Gastrocnemius medialis (tissue), 4 donors: ENCODE measurements around the gene TBL1XR1. TPM values are rescaled to one million over a fixed set of nuclear protein-coding genes. Genes with fewer than 3 reads are reported as not detected.

Experiments used
- ATAC-seq, 2 donors: fragments of 150-250 bp; one replicate each; pipeline ENCODE4 v1.9.1; 2016
- DNase-seq, 2 donors: peaks; one replicate each; pipeline ENCODE4 v3.0.0-alpha.2; 2019
- H3K27ac ChIP-seq, 4 donors: fragments of 200-600 bp; sonication (generic); 1 replicate in 1 of 4; 2 replicates in 3 of 4; pipeline ENCODE4 v1.5.1; 2016 to 2018; ENCODE audit warnings: mild to moderate bottlenecking in 2 of 4, moderate library complexity in 1 of 4
- H3K27me3 ChIP-seq, 3 donors: fragments of 200-600 bp; sonication (generic) in 2 of 3; 1 replicate in 1 of 3; 2 replicates in 2 of 3; pipeline versions ENCODE4 v1.5.1 to v1.6.0; 2016 to 2019; ENCODE audit warnings: mild to moderate bottlenecking in 1 of 3, moderate library complexity in 1 of 3
- H3K36me3 ChIP-seq, 2 donors: fragments of 200-600 bp; sonication (generic) in 1 of 2; one replicate each; pipeline ENCODE4 v1.5.1; 2017 to 2018
- H3K4me1 ChIP-seq, 2 donors: fragments of 200-600 bp; sonication (generic) in 1 of 2; one replicate each; pipeline ENCODE4 v1.5.1; 2016 to 2017; ENCODE audit warnings: mild to moderate bottlenecking in 2 of 2
- H3K4me3 ChIP-seq, 4 donors: fragments of 200-600 bp; sonication (generic) in 3 of 4; 1 replicate in 1 of 4; 2 replicates in 3 of 4; pipeline ENCODE4 v1.5.1; 2016 to 2019; ENCODE audit warnings: mild to moderate bottlenecking in 2 of 4
- H3K9me3 ChIP-seq, 3 donors: fragments of 200-600 bp; sonication (generic) in 2 of 3; 1 replicate in 1 of 3; 2 replicates in 2 of 3; pipeline ENCODE4 v1.5.1; 2016 to 2019
- POLR2A ChIP-seq, 2 donors: fragments of 450-650 bp; IDR thresholded peaks; one replicate each; pipeline ENCODE4 v1.6.1; 2017; ENCODE audit warnings: antibody characterized with exemption in 2 of 2, mild to moderate bottlenecking in 2 of 2, moderate library complexity in 2 of 2
- in situ Hi-C, 4 donors: fragments of 200-750 bp; cut with MboI; loops; one replicate each; pipeline versions ENCODE4 v1.15.0 to v1.8.0; 2017; ENCODE audit warnings: low sequenced_read_pairs in 4 of 4
- intact Hi-C: fragments of 100-400 bp; cut with DNase I; formaldehyde crosslinking; loops from one replicate; pipeline ENCODE4 v1.15.1; 2023; ENCODE audit warnings: low total_unique reads
- total RNA-seq, 4 donors: library from RNA; depleted of rRNA; stranded (reverse); fragments of >200 nt; gene quantifications; one replicate each; pipeline versions ENCODE4 v1.1.0 to v1.2.3, GENCODE V29; 2016
- TF ChIP-seq, protein P1 (sequence below), 5 experiments: fragments of 450-650 bp in 3 of 5; fragments of 200-600 bp in 2 of 5; sonication (generic) in 2 of 5; IDR thresholded peaks in 4 of 5; conservative IDR thresholded peaks in 1 of 5; 1 replicate in 4 of 5; 2 replicates in 1 of 5; pipeline ENCODE4 v1.5.1; 2016 to 2019; ENCODE audit warnings: antibody characterized with exemption in 5 of 5, mild to moderate bottlenecking in 3 of 5, moderate library complexity in 3 of 5

TBL1XR1 gene
- total RNA-seq, 4 donors from 2014 or later = 35.9 to 77.8 (median 49.2) TPM

GRCh38 chr3:177039490-177040274, 157.6 kb downstream of the TBL1XR1 start:
- in situ Hi-C loops = loop anchor here in 3 of 4 donors (25.0 kb wide), 2 partner anchors 748 to 1348 kb away; no protein-coding TSS in a partner anchor
- TF ChIP-seq POLR2A (IDR thresholded peaks at IDR 0.05) = no peak
- TF ChIP-seq, protein P1, sequence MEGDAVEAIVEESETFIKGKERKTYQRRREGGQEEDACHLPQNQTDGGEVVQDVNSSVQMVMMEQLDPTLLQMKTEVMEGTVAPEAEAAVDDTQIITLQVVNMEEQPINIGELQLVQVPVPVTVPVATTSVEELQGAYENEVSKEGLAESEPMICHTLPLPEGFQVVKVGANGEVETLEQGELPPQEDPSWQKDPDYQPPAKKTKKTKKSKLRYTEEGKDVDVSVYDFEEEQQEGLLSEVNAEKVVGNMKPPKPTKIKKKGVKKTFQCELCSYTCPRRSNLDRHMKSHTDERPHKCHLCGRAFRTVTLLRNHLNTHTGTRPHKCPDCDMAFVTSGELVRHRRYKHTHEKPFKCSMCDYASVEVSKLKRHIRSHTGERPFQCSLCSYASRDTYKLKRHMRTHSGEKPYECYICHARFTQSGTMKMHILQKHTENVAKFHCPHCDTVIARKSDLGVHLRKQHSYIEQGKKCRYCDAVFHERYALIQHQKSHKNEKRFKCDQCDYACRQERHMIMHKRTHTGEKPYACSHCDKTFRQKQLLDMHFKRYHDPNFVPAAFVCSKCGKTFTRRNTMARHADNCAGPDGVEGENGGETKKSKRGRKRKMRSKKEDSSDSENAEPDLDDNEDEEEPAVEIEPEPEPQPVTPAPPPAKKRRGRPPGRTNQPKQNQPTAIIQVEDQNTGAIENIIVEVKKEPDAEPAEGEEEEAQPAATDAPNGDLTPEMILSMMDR (IDR thresholded peaks at IDR 0.05 in 4 of 5, conservative IDR thresholded peaks at IDR 0.05 in 1 of 5) = no peak
- H3K4me1 ChIP-seq = peaks cover 42 to 44% of the 10 kb centered on the region in 2 donors
- peaks cover 0 to 17% of the 10 kb centered on the region in 2 donors for H3K36me3 ChIP-seq
- no peak for DNase-seq
- intact Hi-C loops = loop anchor here (5.0 to 10.0 kb wide), 3 partner anchors 87 to 775 kb away; no protein-coding TSS in a partner anchor
- H3K9me3 ChIP-seq = no peaks in the 10 kb centered on the region
- no peak for ATAC-seq
- peak overlapping the region; percentile 53 to 70 (median 62) for H3K27ac ChIP-seq
- no peak overlapping the region for H3K4me3 ChIP-seq
- H3K27me3 ChIP-seq = no peaks in the 10 kb centered on the region

DNA sequence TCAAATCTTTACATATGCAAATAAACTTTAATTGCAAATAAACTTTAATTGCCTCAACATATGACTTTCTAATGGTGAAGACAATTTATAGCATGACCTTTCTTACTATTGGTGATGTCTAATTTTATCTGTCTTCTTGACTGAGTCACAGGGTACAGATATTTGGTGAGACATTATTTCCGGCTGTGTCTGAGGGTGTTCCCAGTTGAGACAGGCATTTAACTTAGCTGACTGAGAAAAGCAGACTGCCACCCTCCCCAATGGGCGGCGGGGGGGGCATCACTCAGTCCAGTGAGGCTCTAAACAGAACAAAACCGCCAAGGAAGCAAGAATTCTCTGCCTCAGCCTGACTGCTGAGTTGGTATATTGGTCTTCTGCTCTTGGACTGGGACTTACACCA, 160.0 kb downstream of the TBL1XR1 start:
- Histone ChIP-seq H3K36me3 (peaks cover 0 to 21% of the 10 kb centered on the region in 2 donors), H3K27me3 (no peaks in the 10 kb centered on the region), H3K27ac (peak overlapping the region in 2 of 4 donors; percentile 39 to 49), H3K4me3 (no peak overlapping the region), H3K9me3 (no peaks in the 10 kb centered on the region), H3K4me1 (peaks cover 40 to 44% of the 10 kb centered on the region in 2 donors)
- TF ChIP-seq, protein P1 (IDR thresholded peaks at IDR 0.05 in 4 of 5, conservative IDR thresholded peaks at IDR 0.05 in 1 of 5) = no peak
- no peak for TF ChIP-seq POLR2A (IDR thresholded peaks at IDR 0.05)
- intact Hi-C loops = no loop called here
- in situ Hi-C loops = loop anchor here in 3 of 4 donors (25.0 kb wide), 2 partner anchors 750 to 1350 kb away; no protein-coding TSS in a partner anchor
- no peak for DNase-seq
- ATAC-seq = no peak

- ATAC-seq (no peak), DNase-seq (no peak)
- H3K4me3 ChIP-seq = no peak overlapping the region
- TF ChIP-seq, protein P1 (IDR thresholded peaks at IDR 0.05 in 4 of 5, conservative IDR thresholded peaks at IDR 0.05 in 1 of 5) = no peak
- TF ChIP-seq POLR2A (IDR thresholded peaks at IDR 0.05) = no peak
- intact Hi-C loops = no loop called here
- no peaks in the 10 kb centered on the region for H3K9me3 ChIP-seq
- H3K36me3 ChIP-seq = peaks cover 0 to 33% of the 10 kb centered on the region in 2 donors
- peak overlapping the region in 3 of 4 donors; percentile 5 to 40 (median 14) for H3K27ac ChIP-seq
- peaks cover 25 to 28% of the 10 kb centered on the region in 2 donors for H3K4me1 ChIP-seq
- in situ Hi-C loops = loop anchor here in 3 of 4 donors (25.0 kb wide), 2 partner anchors 752 to 1352 kb away; no protein-coding TSS in a partner anchor
- no peaks in the 10 kb centered on the region for H3K27me3 ChIP-seq
Measured at GRCh38 chr3:177035676-177036075, 161.6 kb downstream of the TBL1XR1 start.

GRCh38 chr3:177034832-177035475, 162.3 kb downstream of the TBL1XR1 start:
- H3K27ac ChIP-seq = peak overlapping the region in 2 of 4 donors; percentile 12 to 40
- DNase-seq = no peak
- in situ Hi-C loops (loop anchor here in 3 of 4 donors (25.0 kb wide), 2 partner anchors 752 to 1352 kb away; no protein-coding TSS in a partner anchor), intact Hi-C loops (no loop called here)
- no peak overlapping the region for H3K4me3 ChIP-seq
- peaks cover 18 to 22% of the 10 kb centered on the region in 2 donors for H3K4me1 ChIP-seq
- peaks cover 0 to 33% of the 10 kb centered on the region in 2 donors for H3K36me3 ChIP-seq
- no peaks in the 10 kb centered on the region for H3K9me3 ChIP-seq
- no peak for ATAC-seq
- no peaks in the 10 kb centered on the region for H3K27me3 ChIP-seq
- TF ChIP-seq, protein P1 (IDR thresholded peaks at IDR 0.05 in 4 of 5, conservative IDR thresholded peaks at IDR 0.05 in 1 of 5) = no peak
- no peak for TF ChIP-seq POLR2A (IDR thresholded peaks at IDR 0.05)
